Measurements from ENCODE around the gene ALK.
A peak's percentile ranks its signal among the peaks of the same experiment; 100 is the strongest.

Gene ALK

GRCh38 chr2:29196792-29197788 is 724.3 kb downstream of the ALK start:
- no peak for DNase-seq (ENCODE audit: low read depth)

- no peak for DNase-seq (ENCODE audit: low read depth)
These were observed 725.6 kb downstream of the ALK start for GRCh38 chr2:29195796-29196195.

GRCh38 chr2:29193681-29194080 is 727.7 kb downstream of the ALK start:
- DNase-seq (ENCODE audit: low read depth) = no peak

- no peak for DNase-seq (ENCODE audit: low read depth)
These were observed 728.3 kb downstream of the ALK start for GRCh38 chr2:29193111-29193510.

- DNase-seq (ENCODE audit: low read depth) = peak; percentile 36
These were observed 728.9 kb downstream of the ALK start for GRCh38 chr2:29192526-29192925.

- no peak for DNase-seq (ENCODE audit: low read depth)
These were observed 729.6 kb downstream of the ALK start for GRCh38 chr2:29191817-29192216.

- no peak for DNase-seq (ENCODE audit: low read depth)
These were observed 732.3 kb downstream of the ALK start for GRCh38 chr2:29189052-29189451.

- no peak for DNase-seq (ENCODE audit: low read depth)
These were observed 733.5 kb downstream of the ALK start for GRCh38 chr2:29187926-29188325.

GRCh38 chr2:29186817-29187216 is 734.6 kb downstream of the ALK start:
- no peak for DNase-seq (ENCODE audit: low read depth)

- DNase-seq (ENCODE audit: low read depth) = no peak
These were observed 736.9 kb downstream of the ALK start for GRCh38 chr2:29184531-29184930.

- no peak for DNase-seq (ENCODE audit: low read depth)
These were observed 738.5 kb downstream of the ALK start for GRCh38 chr2:29182920-29183319.

- DNase-seq (ENCODE audit: low read depth) = no peak
These were observed 739.1 kb downstream of the ALK start for GRCh38 chr2:29182334-29182733.

GRCh38 chr2:29175338-29175737 is 746.0 kb downstream of the ALK start:
- DNase-seq (ENCODE audit: low read depth) = no peak

GRCh38 chr2:29174937-29175336 is 746.4 kb downstream of the ALK start:
- DNase-seq (ENCODE audit: low read depth) = no peak

- DNase-seq (ENCODE audit: low read depth) = no peak
These were observed 754.9 kb downstream of the ALK start for GRCh38 chr2:29166242-29167039.

- peak; percentile 56 for DNase-seq (ENCODE audit: low read depth)
These were observed 755.8 kb downstream of the ALK start for GRCh38 chr2:29165362-29166241.

- DNase-seq (ENCODE audit: low read depth) = no peak
These were observed 757.1 kb downstream of the ALK start for GRCh38 chr2:29164091-29164846.

GRCh38 chr2:29162204-29162928 is 759.0 kb downstream of the ALK start:
- no peak for DNase-seq (ENCODE audit: low read depth)

GRCh38 chr2:29160184-29160583 is 761.2 kb downstream of the ALK start:
- no peak for DNase-seq (ENCODE audit: low read depth)

GRCh38 chr2:29159125-29159524 is 762.3 kb downstream of the ALK start:
- DNase-seq (ENCODE audit: low read depth) = no peak

- DNase-seq (ENCODE audit: low read depth) = no peak
These were observed 764.3 kb downstream of the ALK start for GRCh38 chr2:29157131-29157530.

All from non-pigmented ciliary epithelial cell (primary cell).